ENCODE data around the gene FEZF2. TPM values are rescaled to one million over a fixed set of nuclear protein-coding genes. Genes with fewer than 3 reads are reported as not detected.

Gene FEZF2
- total and polyA plus RNA-seq, 9 of the 15 experiments (the other 6 are each of a cell fraction or from before 2014, with no cell fraction given): not detected

DNA sequence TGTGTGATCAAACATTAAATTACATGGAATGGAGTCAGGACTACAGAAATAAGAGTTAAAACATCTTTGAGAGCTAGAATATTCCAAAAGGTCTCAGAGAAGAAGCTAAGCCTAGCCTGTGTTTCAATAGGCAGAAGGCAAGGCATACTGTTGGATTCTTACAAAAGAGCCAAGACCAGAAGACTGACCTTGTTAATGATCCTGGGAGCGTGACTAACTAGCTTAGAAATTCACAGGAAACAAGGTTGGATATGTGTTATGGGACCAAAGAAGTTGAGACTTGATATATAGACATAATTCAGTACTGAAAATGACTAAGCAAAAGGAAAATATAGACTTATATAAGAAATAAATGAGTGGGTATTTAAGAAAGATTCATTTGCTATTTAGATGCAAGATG lies 50.1 kb downstream of the FEZF2 start:
- Histone ChIP-seq H3K27ac (ENCODE audit: extremely low read depth, low read depth, low read length) (no peak overlapping the region), H3K4me3 (no peak overlapping the region), H3K79me2 (ENCODE audit: control insufficient read depth, insufficient read depth, low read length) (no peaks in the 10 kb centered on the region), H3K27me3 (ENCODE audit: control insufficient read depth in 2 of 2, insufficient read depth in 2 of 2, low read length in 2 of 2) (no peaks in the 10 kb centered on the region), H2AFZ (ENCODE audit: low read depth, low read length) (no peak overlapping the region), H3K4me2 (ENCODE audit: insufficient read depth, low read length) (no peak overlapping the region), H3K4me1 (replicated peaks in 1 of 2; ENCODE audit: control insufficient read depth in 2 of 2, insufficient read depth in 2 of 2, low read length in 2 of 2) (no peaks in the 10 kb centered on the region), H3K9me1 (ENCODE audit: control insufficient read depth, insufficient read depth, low read length) (no peaks in the 10 kb centered on the region), H3K9ac (ENCODE audit: insufficient read depth in 1 of 2, low read depth in 2 of 2, low read length in 2 of 2) (no peak overlapping the region), H3K9me3 (replicated peaks; ENCODE audit: control insufficient read depth, insufficient read depth, low read depth, low read length) (no peaks in the 10 kb centered on the region), H3K36me3 (ENCODE audit: control insufficient read depth, insufficient read depth, low read length) (no peaks in the 10 kb centered on the region), H4K20me1 (replicated peaks; ENCODE audit: control insufficient read depth, insufficient read depth, low read length) (no peaks in the 10 kb centered on the region)
- no peak for DNase-seq (ENCODE audit: extremely low read depth in 1 of 4, low spot score in 3 of 4)
- POLR2A ChIA-PET: no interaction called here
- intact Hi-C loops (cut with micrococcal nuclease) (no loop called here), in situ Hi-C loops (cut with MboI) (no loop called here)
- no TSS peak for BruUV-seq (replicated peaks)
- WGBS (ENCODE audit: insufficient coverage, low coverage, missing lambda C conversion rate): 0% methylated on average over 1 of the region's 1 CpG
- no peak for ATAC-seq
- TF ChIP-seq CREB3L1 (IDR thresholded peaks at IDR 0.05; ENCODE audit: borderline replicate concordance, low read depth) (no peak), JUN (IDR thresholded peaks at IDR 0.05; ENCODE audit: borderline replicate concordance, low read depth, low read length) (no peak), JUN (CRISPR knock-in tag; IDR thresholded peaks at IDR 0.05; ENCODE audit: borderline replicate concordance) (no peak), PTRF (tag; IDR thresholded peaks at IDR 0.05) (no peak), HES1 (IDR thresholded peaks at IDR 0.05; ENCODE audit: low read depth) (no peak), FOXK2 (conservative IDR thresholded peaks at IDR 0.05 in 1 of 2, IDR thresholded peaks at IDR 0.05 in 1 of 2; ENCODE audit: low read depth in 2 of 2) (no peak), CBX1 (IDR thresholded peaks at IDR 0.05; ENCODE audit: low read depth) (no peak), ZNF778 (CRISPR knock-in tag; IDR thresholded peaks at IDR 0.05) (no peak)
- CTCF ChIA-PET (ENCODE audit: low intra/inter-chr PET ratio): no interaction called here
- FAIRE-seq: no peak
